HEK293T (cell line): Measurements from ENCODE around the gene DIS3.

Experiments used
- BHLHE40 ChIP-seq: fragments of 450-650 bp; IDR thresholded peaks from 2 replicates; pipeline ENCODE4 v1.6.1; 2016; ENCODE audit warnings: mild to moderate bottlenecking, moderate library complexity, borderline replicate concordance
- CTBP1 ChIP-seq: fragments of 450-650 bp; IDR thresholded peaks from 2 replicates; pipeline ENCODE4 v1.6.1; 2016; ENCODE audit warnings: borderline replicate concordance
- FOXA1 ChIP-seq: fragments of 450-650 bp; IDR thresholded peaks from 2 replicates; pipeline ENCODE4 v1.6.1; 2016; ENCODE audit warnings: mild to moderate bottlenecking
- FOXK2 ChIP-seq: fragments of 450-650 bp; IDR thresholded peaks from 2 replicates; pipeline ENCODE4 v1.6.1; 2016; ENCODE audit warnings: mild to moderate bottlenecking
- FOXM1 ChIP-seq: fragments of 450-650 bp; IDR thresholded peaks from 2 replicates; pipeline ENCODE4 v1.6.1; 2017; ENCODE audit warnings: mild to moderate bottlenecking, borderline replicate concordance
- HDGF ChIP-seq: fragments of 450-650 bp; IDR thresholded peaks from 2 replicates; pipeline ENCODE4 v1.6.1; 2017; ENCODE audit warnings: antibody characterized with exemption, borderline replicate concordance
- L3MBTL2 ChIP-seq: fragments of 450-650 bp; conservative IDR thresholded peaks from 2 replicates; pipeline ENCODE4 v1.6.1; 2016; ENCODE audit warnings: mild to moderate bottlenecking
- NFRKB ChIP-seq: fragments of 450-650 bp; IDR thresholded peaks from 2 replicates; pipeline ENCODE4 v1.6.1; 2016; ENCODE audit warnings: mild to moderate bottlenecking, moderate library complexity
- SP1 ChIP-seq: fragments of 450-650 bp; IDR thresholded peaks from 2 replicates; pipeline ENCODE4 v1.6.1; 2017
- SUZ12 ChIP-seq: fragments of 450-650 bp; IDR thresholded peaks from 2 replicates; pipeline ENCODE4 v1.6.1; 2016; ENCODE audit warnings: mild to moderate bottlenecking

- no peak for TF ChIP-seq FOXM1
- no peak for TF ChIP-seq FOXA1
- no peak for TF ChIP-seq FOXK2
- TF ChIP-seq BHLHE40 = no peak
- no peak for TF ChIP-seq NFRKB
- TF ChIP-seq SP1 = no peak
- no peak for TF ChIP-seq HDGF
- TF ChIP-seq CTBP1 = no peak
- no peak for TF ChIP-seq SUZ12
- no peak for TF ChIP-seq L3MBTL2
Observed at GRCh38 chr13:72760189-72760588, 21.5 kb downstream of the DIS3 start.
